Neuron (in vitro differentiated cells): ENCODE results near the gene DHCR7.

Source experiments
- H2AFZ ChIP-seq: one replicate; pipeline ENCODE4 v1.6.1; 2013; ENCODE audit warnings: low read depth, mild to moderate bottlenecking, inconsistent platforms, low read length, moderate library complexity
- H3K27me3 ChIP-seq: one replicate; pipeline ENCODE4 v1.6.1; 2013; ENCODE audit warnings: low read length; ENCODE audit not compliant: insufficient read depth
- H3K36me3 ChIP-seq: one replicate; pipeline ENCODE4 v1.6.1; 2013; ENCODE audit warnings: low read length; ENCODE audit not compliant: insufficient read depth
- H3K4me1 ChIP-seq: one replicate; pipeline ENCODE4 v1.6.1; 2013; ENCODE audit warnings: low read length; ENCODE audit not compliant: insufficient read depth
- H3K4me3 ChIP-seq: 2 replicates; pipeline ENCODE4 v1.5.1; 2013; ENCODE audit warnings: mild to moderate bottlenecking, low read length, moderate library complexity
- H3K9me3 ChIP-seq: one replicate; pipeline ENCODE4 v1.6.1; 2013; ENCODE audit warnings: low read length

The DHCR7 gene

GRCh38 chr11:71474141-71474770 is 26.1 kb upstream of the DHCR7 start:
- Histone ChIP-seq H3K36me3 (peaks cover 58% of the 10 kb centered on the region), H3K4me1 (no peaks in the 10 kb centered on the region), H3K4me3 (no peak overlapping the region), H3K27me3 (no peaks in the 10 kb centered on the region), H3K9me3 (no peaks in the 10 kb centered on the region), H2AFZ (no peak overlapping the region)

- Histone ChIP-seq H2AFZ (no peak overlapping the region), H3K9me3 (no peaks in the 10 kb centered on the region), H3K27me3 (no peaks in the 10 kb centered on the region), H3K4me3 (no peak overlapping the region), H3K4me1 (no peaks in the 10 kb centered on the region), H3K36me3 (peaks cover 59% of the 10 kb centered on the region)
These were observed 25.5 kb upstream of the DHCR7 start for GRCh38 chr11:71473793-71474080.

GRCh38 chr11:71472941-71473792 is 25.0 kb upstream of the DHCR7 start:
- Histone ChIP-seq H3K9me3 (no peaks in the 10 kb centered on the region), H3K36me3 (peaks cover 53% of the 10 kb centered on the region), H3K27me3 (no peaks in the 10 kb centered on the region), H3K4me1 (no peaks in the 10 kb centered on the region), H2AFZ (no peak overlapping the region), H3K4me3 (no peak overlapping the region)

GRCh38 chr11:71472357-71472885 is 24.2 kb upstream of the DHCR7 start:
- no peak overlapping the region for H3K4me3 ChIP-seq
- no peak overlapping the region for H2AFZ ChIP-seq
- peaks cover 47% of the 10 kb centered on the region for H3K36me3 ChIP-seq
- no peaks in the 10 kb centered on the region for H3K4me1 ChIP-seq
- no peaks in the 10 kb centered on the region for H3K27me3 ChIP-seq
- H3K9me3 ChIP-seq, result no peaks in the 10 kb centered on the region

GRCh38 chr11:71470946-71471345 is 22.8 kb upstream of the DHCR7 start:
- H3K4me1 ChIP-seq, result no peaks in the 10 kb centered on the region
- no peak overlapping the region for H2AFZ ChIP-seq
- H3K36me3 ChIP-seq, result peaks cover 45% of the 10 kb centered on the region
- no peaks in the 10 kb centered on the region for H3K9me3 ChIP-seq
- H3K27me3 ChIP-seq, result no peaks in the 10 kb centered on the region
- no peak overlapping the region for H3K4me3 ChIP-seq

- no peaks in the 10 kb centered on the region for H3K9me3 ChIP-seq
- no peaks in the 10 kb centered on the region for H3K4me1 ChIP-seq
- H2AFZ ChIP-seq, result no peak overlapping the region
- H3K27me3 ChIP-seq, result no peaks in the 10 kb centered on the region
- no peak overlapping the region for H3K4me3 ChIP-seq
- peaks cover 21% of the 10 kb centered on the region for H3K36me3 ChIP-seq
These were observed 19.0 kb upstream of the DHCR7 start for GRCh38 chr11:71467164-71467563.

- peaks cover 17% of the 10 kb centered on the region for H3K36me3 ChIP-seq
- H2AFZ ChIP-seq, result no peak overlapping the region
- H3K4me3 ChIP-seq, result no peak overlapping the region
- H3K27me3 ChIP-seq, result no peaks in the 10 kb centered on the region
- H3K4me1 ChIP-seq, result no peaks in the 10 kb centered on the region
- no peaks in the 10 kb centered on the region for H3K9me3 ChIP-seq
These were observed 18.2 kb upstream of the DHCR7 start for GRCh38 chr11:71466358-71466757.

GRCh38 chr11:71465054-71465453 is 16.9 kb upstream of the DHCR7 start:
- Histone ChIP-seq H3K4me3 (no peak overlapping the region), H3K36me3 (peaks cover 22% of the 10 kb centered on the region), H3K9me3 (no peaks in the 10 kb centered on the region), H2AFZ (no peak overlapping the region), H3K4me1 (no peaks in the 10 kb centered on the region), H3K27me3 (no peaks in the 10 kb centered on the region)

GRCh38 chr11:71463331-71464211 is 15.4 kb upstream of the DHCR7 start:
- no peak overlapping the region for H2AFZ ChIP-seq
- no peaks in the 10 kb centered on the region for H3K4me1 ChIP-seq
- no peaks in the 10 kb centered on the region for H3K9me3 ChIP-seq
- H3K27me3 ChIP-seq, result no peaks in the 10 kb centered on the region
- H3K36me3 ChIP-seq, result peaks cover 33% of the 10 kb centered on the region
- no peak overlapping the region for H3K4me3 ChIP-seq

GRCh38 chr11:71462726-71463125 is 14.5 kb upstream of the DHCR7 start:
- H3K4me3 ChIP-seq, result no peak overlapping the region
- H3K36me3 ChIP-seq, result peaks cover 39% of the 10 kb centered on the region
- no peaks in the 10 kb centered on the region for H3K27me3 ChIP-seq
- H2AFZ ChIP-seq, result no peak overlapping the region
- H3K4me1 ChIP-seq, result no peaks in the 10 kb centered on the region
- no peaks in the 10 kb centered on the region for H3K9me3 ChIP-seq

GRCh38 chr11:71461696-71462095 is 13.5 kb upstream of the DHCR7 start:
- H3K4me3 ChIP-seq, result no peak overlapping the region
- no peaks in the 10 kb centered on the region for H3K4me1 ChIP-seq
- H3K27me3 ChIP-seq, result no peaks in the 10 kb centered on the region
- no peak overlapping the region for H2AFZ ChIP-seq
- peaks cover 46% of the 10 kb centered on the region for H3K36me3 ChIP-seq
- no peaks in the 10 kb centered on the region for H3K9me3 ChIP-seq

GRCh38 chr11:71459767-71460320 is 11.7 kb upstream of the DHCR7 start:
- H2AFZ ChIP-seq, result no peak overlapping the region
- no peak overlapping the region for H3K4me3 ChIP-seq
- H3K4me1 ChIP-seq, result no peaks in the 10 kb centered on the region
- peaks cover 57% of the 10 kb centered on the region for H3K36me3 ChIP-seq
- no peaks in the 10 kb centered on the region for H3K27me3 ChIP-seq
- H3K9me3 ChIP-seq, result no peaks in the 10 kb centered on the region
